ENCODE measurements around the gene CCDC120. TPM values are rescaled to one million over a fixed set of nuclear protein-coding genes. Genes with fewer than 3 reads are reported as not detected.
A peak's percentile ranks its signal among the peaks of the same experiment; 100 is the strongest.

CCDC120 gene
- 0.09 and 0.46 TPM in 2 replicates for total RNA-seq (2014; rRNA removed; shearing (Covaris generic))

GRCh38 chrX:49058794-49059193 is at the start of gene CCDC120:
TSS of gene CCDC120 (plus strand) at chrX:49058999. CDS start at chrX:49062042, 3,043 bp downstream.
- DNase-seq (ENCODE audit: low read depth): no peak

- DNase-seq (ENCODE audit: low read depth): no peak
Observed at GRCh38 chrX:49019050-49019449, 39.7 kb upstream of the CCDC120 start.

GRCh38 chrX:49019599-49020249 is 39.1 kb upstream of the CCDC120 start:
- no peak for DNase-seq (ENCODE audit: low read depth)

- DNase-seq (ENCODE audit: low read depth): no peak
Observed at GRCh38 chrX:49029876-49030275, 28.9 kb upstream of the CCDC120 start.

- DNase-seq (ENCODE audit: low read depth): no peak
Observed at GRCh38 chrX:49030283-49030682, 28.5 kb upstream of the CCDC120 start.

- no peak for DNase-seq (ENCODE audit: low read depth)
Observed at GRCh38 chrX:49037883-49038475, 20.8 kb upstream of the CCDC120 start.

- peak; percentile 91 for DNase-seq (ENCODE audit: low read depth)
Observed at GRCh38 chrX:49039598-49040375, 19.0 kb upstream of the CCDC120 start.

GRCh38 chrX:49040376-49040955 is 18.3 kb upstream of the CCDC120 start:
- DNase-seq (ENCODE audit: low read depth): peak; percentile 28

- DNase-seq (ENCODE audit: low read depth): peak; percentile 63
Observed at GRCh38 chrX:49041744-49042580, 16.8 kb upstream of the CCDC120 start.

GRCh38 chrX:49042581-49043219 is 16.1 kb upstream of the CCDC120 start:
- DNase-seq (ENCODE audit: low read depth): no peak

GRCh38 chrX:49043220-49043986 is 15.4 kb upstream of the CCDC120 start, which contains the start of gene TFE3:
TSS of gene TFE3 (minus strand) at chrX:49043357. CDS start at chrX:49043226, 131 bp downstream.
- peak; percentile 98 for DNase-seq (ENCODE audit: low read depth)

- no peak for DNase-seq (ENCODE audit: low read depth)
Observed at GRCh38 chrX:49043987-49044281, 14.9 kb upstream of the CCDC120 start.

- peak; percentile 61 for DNase-seq (ENCODE audit: low read depth)
Observed at GRCh38 chrX:49053223-49054072, 5.4 kb upstream of the CCDC120 start.

GRCh38 chrX:49054073-49054762 is 4.6 kb upstream of the CCDC120 start:
- DNase-seq (ENCODE audit: low read depth): no peak

- DNase-seq (ENCODE audit: low read depth): no peak
Observed at GRCh38 chrX:49059201-49059600, 402 bp downstream of the CCDC120 start.

- no peak for DNase-seq (ENCODE audit: low read depth)
Observed at GRCh38 chrX:49059681-49060085, 884 bp downstream of the CCDC120 start.

GRCh38 chrX:49060914-49061313 is 2.1 kb downstream of the CCDC120 start:
- DNase-seq (ENCODE audit: low read depth): no peak

- DNase-seq (ENCODE audit: low read depth): no peak
Observed at GRCh38 chrX:49061490-49061889, 2.7 kb downstream of the CCDC120 start.

- no peak for DNase-seq (ENCODE audit: low read depth)
Observed at GRCh38 chrX:49061916-49062315, 3.1 kb downstream of the CCDC120 start.

Measured in Daoy (cell line).